Fibroblast of skin of right quadriceps (primary cell): ENCODE results near the gene SLAMF9.
A peak's percentile ranks its signal among the peaks of the same experiment; 100 is the strongest.

Experiments used
- DNase-seq: peaks from one replicate; pipeline ENCODE4 v3.0.0-alpha.2; 2013

Gene SLAMF9

GRCh38 chr1:159953536-159954515, at the start of gene SLAMF9:
TSS of gene SLAMF9 (minus strand) at chr1:159954237. CDS start at chr1:159954137, 100 bp downstream.
- DNase-seq = peak; percentile 53

GRCh38 chr1:160001440-160001839, 47.4 kb upstream of the SLAMF9 start:
- DNase-seq = no peak

- DNase-seq = peak; percentile 25
Measured at GRCh38 chr1:159999204-159999603, 45.2 kb upstream of the SLAMF9 start.

- peak; percentile 93 for DNase-seq
Measured at GRCh38 chr1:159996653-159997052, 42.6 kb upstream of the SLAMF9 start.

- DNase-seq = no peak
Measured at GRCh38 chr1:159994896-159995295, 40.9 kb upstream of the SLAMF9 start.

- DNase-seq = no peak
Measured at GRCh38 chr1:159993911-159994310, 39.9 kb upstream of the SLAMF9 start.

GRCh38 chr1:159992161-159992560, 38.1 kb upstream of the SLAMF9 start:
- DNase-seq = no peak

GRCh38 chr1:159991513-159991912, 37.5 kb upstream of the SLAMF9 start:
- DNase-seq = peak; percentile 5

- no peak for DNase-seq
Measured at GRCh38 chr1:159990005-159990404, 36.0 kb upstream of the SLAMF9 start.

GRCh38 chr1:159989581-159989980, 35.5 kb upstream of the SLAMF9 start:
- DNase-seq = no peak

- no peak for DNase-seq
Measured at GRCh38 chr1:159988006-159988405, 34.0 kb upstream of the SLAMF9 start.

GRCh38 chr1:159987186-159987585, 33.1 kb upstream of the SLAMF9 start:
- DNase-seq = no peak

- no peak for DNase-seq
Measured at GRCh38 chr1:159986531-159986930, 32.5 kb upstream of the SLAMF9 start.

GRCh38 chr1:159986093-159986492, 32.1 kb upstream of the SLAMF9 start:
- no peak for DNase-seq

- DNase-seq = no peak
Measured at GRCh38 chr1:159985473-159985872, 31.4 kb upstream of the SLAMF9 start.

- no peak for DNase-seq
Measured at GRCh38 chr1:159983681-159984080, 29.6 kb upstream of the SLAMF9 start.

- DNase-seq = no peak
Measured at GRCh38 chr1:159982280-159982679, 28.2 kb upstream of the SLAMF9 start.

GRCh38 chr1:159981351-159982055, 27.5 kb upstream of the SLAMF9 start:
- DNase-seq = no peak

- DNase-seq = no peak
Measured at GRCh38 chr1:159980786-159981185, 26.7 kb upstream of the SLAMF9 start.

- no peak for DNase-seq
Measured at GRCh38 chr1:159980076-159980475, 26.0 kb upstream of the SLAMF9 start.

GRCh38 chr1:159979257-159979656, 25.2 kb upstream of the SLAMF9 start:
- no peak for DNase-seq

- DNase-seq = no peak
Measured at GRCh38 chr1:159978107-159978398, 24.0 kb upstream of the SLAMF9 start.

GRCh38 chr1:159977364-159978106, 23.5 kb upstream of the SLAMF9 start:
- no peak for DNase-seq
